GM12801 (cell line): ENCODE measurements around the gene JAG2.

Experiments
- CTCF ChIP-seq: IDR thresholded peaks from one replicate; pipeline ENCODE4 v1.5.1; 2011; ENCODE audit warnings: control low read depth; ENCODE audit not compliant: insufficient read length; ENCODE audit errors: extremely low read depth

JAG2 gene

GRCh38 chr14:105141486-105142281 is 26.9 kb downstream of the JAG2 start:
- TF ChIP-seq CTCF = no peak

GRCh38 chr14:105141026-105141425 is 27.6 kb downstream of the JAG2 start:
- TF ChIP-seq CTCF = no peak

- no peak for TF ChIP-seq CTCF
Observed at GRCh38 chr14:105140581-105140980, 28.0 kb downstream of the JAG2 start.

- no peak for TF ChIP-seq CTCF
Observed at GRCh38 chr14:105139831-105140239, 28.7 kb downstream of the JAG2 start.

GRCh38 chr14:105139212-105139825 is 29.3 kb downstream of the JAG2 start:
- no peak for TF ChIP-seq CTCF

- TF ChIP-seq CTCF = no peak
Observed at GRCh38 chr14:105138551-105139111, 29.9 kb downstream of the JAG2 start.

GRCh38 chr14:105138021-105138541 is 30.5 kb downstream of the JAG2 start:
- TF ChIP-seq CTCF = no peak
